DND-41 (cell line): Measurements from ENCODE around the gene LYRM2.

Experiments
- ATAC-seq: fragments of 200-7000 bp; cut with Tn5 transposase; 3 replicates; pipeline ENCODE4 v1.9.1; 2021; ENCODE audit warnings: low read depth; ENCODE audit not compliant: insufficient read depth
- DNase-seq: peaks from one replicate; pipeline ENCODE4 v3.0.0-alpha.2; 2020
- H2AFZ ChIP-seq: 2 replicates; pipeline ENCODE4 v1.6.0; 2012; ENCODE audit warnings: low read depth, low read length
- H3K27ac ChIP-seq: 2 replicates; pipeline ENCODE4 v1.5.1; 2012; ENCODE audit warnings: low read length, inconsistent platforms
- H3K27me3 ChIP-seq: fragments of 200-600 bp; sonication (generic); 2 replicates; pipeline ENCODE4 v1.6.0; 2012; ENCODE audit warnings: low read length, mild to moderate bottlenecking, inconsistent platforms; ENCODE audit not compliant: insufficient read depth, poor library complexity
- H3K36me3 ChIP-seq: 2 replicates; pipeline ENCODE4 v1.5.1; 2012; ENCODE audit warnings: low read length, inconsistent platforms; ENCODE audit not compliant: insufficient read depth
- H3K4me1 ChIP-seq: 2 replicates; pipeline ENCODE4 v1.5.1; 2012; ENCODE audit warnings: mild to moderate bottlenecking, low read length; ENCODE audit not compliant: insufficient read depth
- H3K4me2 ChIP-seq: 2 replicates; pipeline ENCODE4 v1.6.0; 2012; ENCODE audit warnings: mild to moderate bottlenecking, moderate library complexity, low read length, inconsistent platforms; ENCODE audit not compliant: insufficient read depth
- H3K4me3 ChIP-seq, 2 experiments: fragments of 200-600 bp in 1 of 2; shearing (Covaris generic) in 1 of 2; 2 replicates each; pipeline ENCODE4 v1.5.1; 2012 to 2016; ENCODE audit warnings: inconsistent platforms in 2 of 2, low read length in 2 of 2, mild to moderate bottlenecking in 2 of 2, low read depth in 1 of 2, moderate library complexity in 1 of 2
- H3K79me2 ChIP-seq: 2 replicates; pipeline ENCODE4 v1.6.0; 2012; ENCODE audit warnings: low read length, inconsistent platforms; ENCODE audit not compliant: insufficient read depth
- H3K9ac ChIP-seq: 2 replicates; pipeline ENCODE4 v1.6.0; 2012; ENCODE audit warnings: low read depth, mild to moderate bottlenecking, inconsistent platforms, low read length, moderate library complexity
- H3K9me3 ChIP-seq: 2 replicates; pipeline ENCODE4 v1.5.1; 2012; ENCODE audit warnings: low read length, moderate library complexity, mild to moderate bottlenecking, inconsistent platforms; ENCODE audit not compliant: insufficient read depth, severe bottlenecking
- H4K20me1 ChIP-seq: 2 replicates; pipeline ENCODE4 v1.6.0; 2012; ENCODE audit warnings: low read length; ENCODE audit not compliant: insufficient read depth
- EZH2 ChIP-seq: IDR thresholded peaks from 3 replicates; pipeline ENCODE4 v1.6.1; 2012; ENCODE audit warnings: borderline replicate concordance, low read depth, mild to moderate bottlenecking, moderate library complexity, low read length, inconsistent platforms; ENCODE audit not compliant: severe bottlenecking
- TF ChIP-seq, protein P1 (sequence below): IDR thresholded peaks from 2 replicates; pipeline ENCODE4 v1.5.1; 2012; ENCODE audit warnings: borderline replicate concordance, low read length, moderate library complexity, mild to moderate bottlenecking; ENCODE audit not compliant: poor library complexity, severe bottlenecking; ENCODE audit errors: extremely low read depth

The LYRM2 gene

DNA sequence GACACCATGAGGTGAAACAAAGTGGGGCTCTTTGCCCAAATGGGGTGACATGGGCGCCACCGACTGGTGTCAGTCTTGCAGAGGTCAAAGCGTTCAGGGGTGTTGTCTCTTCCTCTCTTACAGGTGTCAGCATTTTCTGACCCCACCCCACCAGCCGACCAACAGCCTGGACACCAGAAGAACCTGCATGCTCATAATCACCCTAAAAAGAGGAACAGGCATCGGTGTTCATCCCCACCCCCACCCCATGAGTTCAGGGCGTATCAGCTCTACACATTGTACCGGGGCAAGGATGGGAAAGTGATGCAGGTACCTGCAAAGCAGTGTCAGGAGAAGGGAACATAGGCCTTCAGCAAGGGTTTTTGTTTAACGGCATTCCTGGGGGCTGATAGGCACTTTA is 14.8 kb downstream of the LYRM2 start:
- ATAC-seq (no peak), DNase-seq (no peak)
- no peaks in the 10 kb centered on the region for H4K20me1 ChIP-seq
- no peak overlapping the region for H3K4me2 ChIP-seq
- no peak overlapping the region for H2AFZ ChIP-seq
- H3K9me3 ChIP-seq = no peaks in the 10 kb centered on the region
- H3K4me3 ChIP-seq = no peak overlapping the region
- TF ChIP-seq EZH2 = no peak
- TF ChIP-seq, protein P1, sequence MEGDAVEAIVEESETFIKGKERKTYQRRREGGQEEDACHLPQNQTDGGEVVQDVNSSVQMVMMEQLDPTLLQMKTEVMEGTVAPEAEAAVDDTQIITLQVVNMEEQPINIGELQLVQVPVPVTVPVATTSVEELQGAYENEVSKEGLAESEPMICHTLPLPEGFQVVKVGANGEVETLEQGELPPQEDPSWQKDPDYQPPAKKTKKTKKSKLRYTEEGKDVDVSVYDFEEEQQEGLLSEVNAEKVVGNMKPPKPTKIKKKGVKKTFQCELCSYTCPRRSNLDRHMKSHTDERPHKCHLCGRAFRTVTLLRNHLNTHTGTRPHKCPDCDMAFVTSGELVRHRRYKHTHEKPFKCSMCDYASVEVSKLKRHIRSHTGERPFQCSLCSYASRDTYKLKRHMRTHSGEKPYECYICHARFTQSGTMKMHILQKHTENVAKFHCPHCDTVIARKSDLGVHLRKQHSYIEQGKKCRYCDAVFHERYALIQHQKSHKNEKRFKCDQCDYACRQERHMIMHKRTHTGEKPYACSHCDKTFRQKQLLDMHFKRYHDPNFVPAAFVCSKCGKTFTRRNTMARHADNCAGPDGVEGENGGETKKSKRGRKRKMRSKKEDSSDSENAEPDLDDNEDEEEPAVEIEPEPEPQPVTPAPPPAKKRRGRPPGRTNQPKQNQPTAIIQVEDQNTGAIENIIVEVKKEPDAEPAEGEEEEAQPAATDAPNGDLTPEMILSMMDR = no peak
- no peaks in the 10 kb centered on the region for H3K4me1 ChIP-seq
- no peaks in the 10 kb centered on the region for H3K27me3 ChIP-seq
- no peak overlapping the region for H3K27ac ChIP-seq
- H3K9ac ChIP-seq = no peak overlapping the region
- H3K36me3 ChIP-seq = no peaks in the 10 kb centered on the region
- H3K79me2 ChIP-seq = no peaks in the 10 kb centered on the region

DNA sequence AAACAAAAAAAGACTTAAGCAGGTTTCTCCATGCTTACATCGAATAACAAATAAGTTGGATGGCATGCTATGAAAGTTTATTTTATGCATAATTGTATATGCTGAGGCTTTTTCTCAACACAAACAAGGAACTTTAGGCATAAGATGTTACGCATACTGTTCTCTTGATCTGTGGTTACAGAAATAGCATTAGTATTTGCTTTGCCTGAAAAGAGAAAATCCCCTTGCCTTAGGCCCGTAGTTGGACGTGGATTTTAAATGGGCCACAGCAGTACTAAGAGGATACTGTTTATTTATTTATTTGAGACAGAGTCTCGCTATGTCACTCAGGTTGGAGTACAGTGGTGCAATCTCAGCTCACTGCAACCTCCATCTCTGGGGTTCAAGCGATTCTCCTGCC is 19.0 kb downstream of the LYRM2 start:
- no peak overlapping the region for H3K27ac ChIP-seq

DNA sequence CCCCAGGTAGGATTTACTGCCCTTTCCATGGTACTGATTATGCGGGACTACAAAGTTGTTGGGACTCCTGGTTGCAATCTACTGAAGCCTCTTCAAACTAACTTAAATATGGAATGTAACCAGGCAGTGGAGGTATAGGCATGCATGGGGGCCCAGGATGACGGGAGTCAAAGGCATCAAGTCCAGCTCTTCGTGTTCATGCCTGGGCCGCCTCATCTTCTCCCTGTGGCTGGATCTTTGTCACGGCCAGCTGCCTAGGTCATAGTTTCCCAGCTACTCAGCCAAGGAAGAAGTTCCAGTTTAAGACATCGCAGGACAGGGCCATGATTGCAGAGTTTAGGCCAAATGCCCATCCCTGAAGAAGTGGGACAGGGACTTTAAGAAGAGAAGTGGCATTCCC is 20.5 kb downstream of the LYRM2 start:
- Histone ChIP-seq H3K9me3 (no peaks in the 10 kb centered on the region), H3K4me1 (no peaks in the 10 kb centered on the region), H3K79me2 (no peaks in the 10 kb centered on the region), H4K20me1 (no peaks in the 10 kb centered on the region), H2AFZ (no peak overlapping the region), H3K4me2 (no peak overlapping the region), H3K4me3 (no peak overlapping the region), H3K36me3 (no peaks in the 10 kb centered on the region), H3K9ac (no peak overlapping the region), H3K27ac (no peak overlapping the region), H3K27me3 (no peaks in the 10 kb centered on the region)
- TF ChIP-seq, protein P1 = no peak
- no peak for TF ChIP-seq EZH2
- no peak for ATAC-seq
- no peak for DNase-seq

More for the DNA sequence above, 19.0 kb downstream of the LYRM2 start:
- H3K4me2 ChIP-seq = no peak overlapping the region
- no peaks in the 10 kb centered on the region for H3K9me3 ChIP-seq
- H3K27me3 ChIP-seq = no peaks in the 10 kb centered on the region
- H3K4me1 ChIP-seq = no peaks in the 10 kb centered on the region
- no peak for ATAC-seq
- H4K20me1 ChIP-seq = no peaks in the 10 kb centered on the region
- TF ChIP-seq, protein P1 = no peak
- TF ChIP-seq EZH2 = no peak
- no peak overlapping the region for H3K9ac ChIP-seq
- no peak overlapping the region for H2AFZ ChIP-seq
- no peaks in the 10 kb centered on the region for H3K36me3 ChIP-seq
- DNase-seq = no peak
- no peak overlapping the region for H3K4me3 ChIP-seq
- H3K79me2 ChIP-seq = no peaks in the 10 kb centered on the region

DNA sequence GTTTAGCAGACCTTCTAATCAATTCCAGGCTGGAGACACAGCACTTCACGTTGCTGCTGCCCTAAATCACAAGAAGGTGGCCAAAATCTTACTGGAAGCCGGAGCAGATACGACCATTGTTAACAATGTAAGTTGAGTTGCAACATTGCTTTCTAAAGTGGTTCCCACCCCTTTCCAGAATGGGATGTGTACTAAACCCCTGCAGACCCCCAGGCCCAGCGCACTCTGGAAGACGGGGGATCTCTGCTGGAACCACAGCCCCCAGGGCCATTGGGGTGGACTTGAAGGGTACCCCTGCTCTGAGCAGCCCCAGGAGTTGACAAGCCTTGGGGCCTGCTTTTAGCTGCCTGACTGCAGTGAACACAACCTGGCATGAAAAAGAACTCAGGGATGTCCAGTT is 22.0 kb downstream of the LYRM2 start:
- Histone ChIP-seq H3K4me1 (0 out of 2 replicates have a peak, but pooled peaks cover 4% of the 10 kb centered on the region), H4K20me1 (no peaks in the 10 kb centered on the region), H3K27ac (no peak overlapping the region), H3K4me3 (no peak overlapping the region), H2AFZ (no peak overlapping the region), H3K9me3 (no peaks in the 10 kb centered on the region), H3K27me3 (no peaks in the 10 kb centered on the region), H3K9ac (no peak overlapping the region), H3K79me2 (no peaks in the 10 kb centered on the region), H3K36me3 (no peaks in the 10 kb centered on the region), H3K4me2 (no peak overlapping the region)
- TF ChIP-seq EZH2 = no peak
- TF ChIP-seq, protein P1 = no peak
- DNase-seq (no peak), ATAC-seq (no peak)
